DOHH2 (cell line): Measurements from ENCODE around the gene GPR176.

Experiments
- CTCF ChIP-seq: fragments of 200-600 bp; sonication (generic); IDR thresholded peaks from one replicate; pipeline ENCODE4 v1.5.1; 2014; ENCODE audit warnings: antibody characterized with exemption, mild to moderate bottlenecking, low read depth, low read length; ENCODE audit not compliant: poor library complexity, severe bottlenecking
- EZH2phosphoT487 ChIP-seq: fragments of 200-600 bp; sonication (generic); IDR thresholded peaks from 2 replicates; pipeline ENCODE4 v1.6.1; 2017; ENCODE audit warnings: borderline replicate concordance, mild to moderate bottlenecking, antibody characterized with exemption, low read length, moderate library complexity, mixed read lengths

- TF ChIP-seq CTCF (no peak), EZH2phosphoT487 (no peak)
Measured at GRCh38 chr15:39926526-39926925, 6.5 kb upstream of the GPR176 start.
